ENCODE measurements around the gene KCNK10.

The KCNK10 gene

GRCh38 chr14:88196116-88196890 lies 126.8 kb downstream of the KCNK10 start:
- Histone ChIP-seq H3K4me1 (ENCODE audit: control insufficient read depth, insufficient read depth, low read length) (peaks cover 6% of the 10 kb centered on the region), H3K36me3 (ENCODE audit: control insufficient read depth in 2 of 2, insufficient read depth in 1 of 2, low read length in 2 of 2) (no peaks in the 10 kb centered on the region), H3K4me3 (ENCODE audit: low read depth, low read length) (no peak overlapping the region), H3K9me3 (ENCODE audit: control insufficient read depth, insufficient read depth, low read depth, low read length) (no peaks in the 10 kb centered on the region), H3K27ac (ENCODE audit: extremely low read depth, low read depth, low read length) (no peak overlapping the region)
- ChIA-PET POLR2A (no interaction called here), CTCF (interaction anchor here (1.7 kb wide), 1 partner anchor 27 kb away, joined by 4 read pairs; no protein-coding TSS in a partner anchor)
- 0 out of 2 replicates have a peak, but pooled peaks have one; percentile 2 for TF ChIP-seq TRIM28 (IDR thresholded peaks at IDR 0.05; ENCODE audit: borderline replicate concordance, low read length)
- TF ChIP-seq, protein P1, sequence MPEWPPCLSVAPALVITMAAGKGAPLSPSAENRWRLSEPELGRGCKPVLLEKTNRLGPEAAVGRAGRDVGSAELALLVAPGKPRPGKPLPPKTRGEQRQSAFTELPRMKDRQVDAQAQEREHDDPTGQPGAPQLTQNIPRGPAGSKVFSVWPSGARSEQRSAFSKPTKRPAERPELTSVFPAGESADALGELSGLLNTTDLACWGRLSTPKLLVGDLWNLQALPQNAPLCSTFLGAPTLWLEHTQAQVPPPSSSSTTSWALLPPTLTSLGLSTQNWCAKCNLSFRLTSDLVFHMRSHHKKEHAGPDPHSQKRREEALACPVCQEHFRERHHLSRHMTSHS (tag by site-specific recombination; IDR thresholded peaks at IDR 0.05), result no peak

DNA sequence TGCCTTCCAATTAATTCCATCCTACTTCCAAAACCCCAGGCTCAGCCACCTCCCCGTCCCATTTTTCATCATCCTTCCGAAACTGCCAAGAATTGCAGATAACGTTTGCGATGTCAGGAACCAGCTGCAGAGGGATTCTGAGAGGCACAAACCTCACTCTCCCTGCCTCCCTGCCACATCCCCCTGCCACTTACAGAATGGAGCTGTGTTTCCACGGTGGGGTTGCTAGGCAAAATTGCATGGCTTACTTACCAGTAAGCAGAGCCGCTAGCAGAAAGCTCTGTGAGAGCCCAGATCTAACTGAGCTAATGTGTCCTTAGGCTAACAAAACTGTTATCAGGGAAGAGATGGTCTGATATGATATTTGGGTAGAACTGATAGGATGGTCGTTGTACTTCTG lies 127.4 kb downstream of the KCNK10 start:
- Histone ChIP-seq H3K27ac (ENCODE audit: extremely low read depth, low read depth, low read length) (no peak overlapping the region), H3K4me1 (ENCODE audit: control insufficient read depth, insufficient read depth, low read length) (peaks cover 6% of the 10 kb centered on the region), H3K9me3 (ENCODE audit: control insufficient read depth, insufficient read depth, low read depth, low read length) (no peaks in the 10 kb centered on the region), H3K4me3 (ENCODE audit: low read depth, low read length) (no peak overlapping the region), H3K36me3 (ENCODE audit: control insufficient read depth in 2 of 2, insufficient read depth in 1 of 2, low read length in 2 of 2) (no peaks in the 10 kb centered on the region)
- no peak for TF ChIP-seq ZNF664 (tag by site-specific recombination; IDR thresholded peaks at IDR 0.05)
- no peak for TF ChIP-seq ZSCAN30 (tag by site-specific recombination; IDR thresholded peaks at IDR 0.05)
- TF ChIP-seq ZNF48 (tag by site-specific recombination; IDR thresholded peaks at IDR 0.05), result no peak
- no peak for TF ChIP-seq ZNF292 (tag by site-specific recombination; IDR thresholded peaks at IDR 0.05; ENCODE audit: borderline replicate concordance, low read depth)
- no peak for TF ChIP-seq ZNF140 (tag by site-specific recombination; IDR thresholded peaks at IDR 0.05)
- TF ChIP-seq, protein P2, sequence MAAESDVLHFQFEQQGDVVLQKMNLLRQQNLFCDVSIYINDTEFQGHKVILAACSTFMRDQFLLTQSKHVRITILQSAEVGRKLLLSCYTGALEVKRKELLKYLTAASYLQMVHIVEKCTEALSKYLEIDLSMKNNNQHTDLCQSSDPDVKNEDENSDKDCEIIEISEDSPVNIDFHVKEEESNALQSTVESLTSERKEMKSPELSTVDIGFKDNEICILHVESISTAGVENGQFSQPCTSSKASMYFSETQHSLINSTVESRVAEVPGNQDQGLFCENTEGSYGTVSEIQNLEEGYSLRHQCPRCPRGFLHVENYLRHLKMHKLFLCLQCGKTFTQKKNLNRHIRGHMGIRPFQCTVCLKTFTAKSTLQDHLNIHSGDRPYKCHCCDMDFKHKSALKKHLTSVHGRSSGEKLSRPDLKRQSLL (tag by site-specific recombination; IDR thresholded peaks at IDR 0.05), result no peak
- TF ChIP-seq ZFP3 (tag by site-specific recombination; IDR thresholded peaks at IDR 0.05; ENCODE audit: low read depth), result no peak
- TF ChIP-seq, protein P3, sequence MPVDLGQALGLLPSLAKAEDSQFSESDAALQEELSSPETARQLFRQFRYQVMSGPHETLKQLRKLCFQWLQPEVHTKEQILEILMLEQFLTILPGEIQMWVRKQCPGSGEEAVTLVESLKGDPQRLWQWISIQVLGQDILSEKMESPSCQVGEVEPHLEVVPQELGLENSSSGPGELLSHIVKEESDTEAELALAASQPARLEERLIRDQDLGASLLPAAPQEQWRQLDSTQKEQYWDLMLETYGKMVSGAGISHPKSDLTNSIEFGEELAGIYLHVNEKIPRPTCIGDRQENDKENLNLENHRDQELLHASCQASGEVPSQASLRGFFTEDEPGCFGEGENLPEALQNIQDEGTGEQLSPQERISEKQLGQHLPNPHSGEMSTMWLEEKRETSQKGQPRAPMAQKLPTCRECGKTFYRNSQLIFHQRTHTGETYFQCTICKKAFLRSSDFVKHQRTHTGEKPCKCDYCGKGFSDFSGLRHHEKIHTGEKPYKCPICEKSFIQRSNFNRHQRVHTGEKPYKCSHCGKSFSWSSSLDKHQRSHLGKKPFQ (tag by site-specific recombination; IDR thresholded peaks at IDR 0.05), result no peak
- peak; percentile 83; the same call in 1 of the 2 replicates for TF ChIP-seq TRIM28 (IDR thresholded peaks at IDR 0.05; ENCODE audit: borderline replicate concordance, low read length)
- 0 out of 2 replicates have a peak, but pooled peaks have one; percentile 30 for TF ChIP-seq ZBTB17 (tag by site-specific recombination; IDR thresholded peaks at IDR 0.05)
- TF ChIP-seq RBAK (tag by site-specific recombination; IDR thresholded peaks at IDR 0.05), result no peak
- no peak for TF ChIP-seq PRDM6 (tag by site-specific recombination; IDR thresholded peaks at IDR 0.05)
- TF ChIP-seq ZNF155 (tag by site-specific recombination; IDR thresholded peaks at IDR 0.05), result no peak
- TF ChIP-seq OVOL3 (tag by site-specific recombination; IDR thresholded peaks at IDR 0.05), result no peak
- TF ChIP-seq ZNF837 (tag by site-specific recombination; IDR thresholded peaks at IDR 0.05), result no peak
- no peak for TF ChIP-seq ZNF558 (tag by site-specific recombination; IDR thresholded peaks at IDR 0.05)
- TF ChIP-seq ZNF223 (tag by site-specific recombination; IDR thresholded peaks at IDR 0.05), result no peak
- ChIA-PET CTCF (interaction anchor here (0.8 to 1.7 kb wide), 4 partner anchors 25 to 1809 kb away, joined by 3 to 6 read pairs (median 4); no protein-coding TSS in a partner anchor), POLR2A (no interaction called here)

All from HEK293 (cell line).